ENCODE results near the gene GTPBP8. TPM values are rescaled to one million over a fixed set of nuclear protein-coding genes. Genes with fewer than 3 reads are reported as not detected.

Gene GTPBP8
- total RNA-seq, 2 donors from 2014 or later, result 16.4 to 25.0 TPM

GRCh38 chr3:112965656-112966055 lies 25.1 kb upstream of the GTPBP8 start:
- no peak overlapping the region for H3K27ac ChIP-seq
- no peak overlapping the region for H3K4me3 ChIP-seq
- no peaks in the 10 kb centered on the region for H3K27me3 ChIP-seq
- H3K9me3 ChIP-seq, result no peaks in the 10 kb centered on the region
- TF ChIP-seq CTCF (IDR thresholded peaks at IDR 0.05), result no peak
- no peaks in the 10 kb centered on the region for H3K36me3 ChIP-seq
- H3K4me1 ChIP-seq, result no peaks in the 10 kb centered on the region
- DNase-seq (ENCODE audit: low spot score), result no peak

GRCh38 chr3:112966633-112967032 lies 24.2 kb upstream of the GTPBP8 start:
- Histone ChIP-seq H3K27ac (no peak overlapping the region), H3K9me3 (no peaks in the 10 kb centered on the region), H3K27me3 (no peaks in the 10 kb centered on the region), H3K36me3 (no peaks in the 10 kb centered on the region), H3K4me1 (no peaks in the 10 kb centered on the region), H3K4me3 (no peak overlapping the region)
- no peak for TF ChIP-seq CTCF (IDR thresholded peaks at IDR 0.05)
- DNase-seq (ENCODE audit: low spot score), result no peak

GRCh38 chr3:112967425-112967824 lies 23.4 kb upstream of the GTPBP8 start:
- Histone ChIP-seq H3K27me3 (no peaks in the 10 kb centered on the region), H3K9me3 (no peaks in the 10 kb centered on the region), H3K4me1 (no peaks in the 10 kb centered on the region), H3K4me3 (no peak overlapping the region), H3K27ac (no peak overlapping the region), H3K36me3 (no peaks in the 10 kb centered on the region)
- no peak for TF ChIP-seq CTCF (IDR thresholded peaks at IDR 0.05)
- no peak for DNase-seq (ENCODE audit: low spot score)

- no peaks in the 10 kb centered on the region for H3K4me1 ChIP-seq
- no peaks in the 10 kb centered on the region for H3K27me3 ChIP-seq
- no peak for DNase-seq (ENCODE audit: low spot score)
- no peaks in the 10 kb centered on the region for H3K9me3 ChIP-seq
- no peak for TF ChIP-seq CTCF (IDR thresholded peaks at IDR 0.05)
- H3K4me3 ChIP-seq, result no peak overlapping the region
- H3K27ac ChIP-seq, result no peak overlapping the region
- no peaks in the 10 kb centered on the region for H3K36me3 ChIP-seq
Observed at GRCh38 chr3:112967828-112968227, 23.0 kb upstream of the GTPBP8 start.

- H3K4me3 ChIP-seq, result no peak overlapping the region
- TF ChIP-seq CTCF (IDR thresholded peaks at IDR 0.05), result no peak
Observed at GRCh38 chr3:112972158-112972557, 18.6 kb upstream of the GTPBP8 start.

More at GRCh38 chr3:112972158-112972557, 18.6 kb upstream of the GTPBP8 start:
- Histone ChIP-seq H3K27me3 (no peaks in the 10 kb centered on the region), H3K9me3 (no peaks in the 10 kb centered on the region), H3K36me3 (no peaks in the 10 kb centered on the region), H3K4me1 (no peaks in the 10 kb centered on the region), H3K27ac (no peak overlapping the region)
- DNase-seq (ENCODE audit: low spot score), result no peak
